Coronary artery (tissue), 2 donors: ENCODE measurements around the gene SLC7A9.

Experiments
- DNase-seq: peaks from one replicate; pipeline ENCODE4 v3.0.0-alpha.2; 2017; ENCODE audit warnings: low spot score
- H3K27ac ChIP-seq, 2 donors: fragments of 200-600 bp; sonication (generic); one replicate each; pipeline ENCODE4 v1.5.1; 2016 to 2019
- H3K4me3 ChIP-seq: fragments of 200-600 bp; sonication (generic); 2 replicates; pipeline ENCODE4 v1.5.1; 2016; ENCODE audit warnings: mild to moderate bottlenecking, moderate library complexity
- CTCF ChIP-seq: fragments of 200-600 bp; sonication (generic); IDR thresholded peaks from one replicate; pipeline ENCODE4 v1.5.1; 2019; ENCODE audit warnings: antibody characterized with exemption

The SLC7A9 gene

GRCh38 chr19:32809754-32810153, 59.8 kb downstream of the SLC7A9 start:
- DNase-seq, result no peak
- Histone ChIP-seq H3K27ac (no peak overlapping the region), H3K4me3 (no peak overlapping the region)
- TF ChIP-seq CTCF, result no peak

GRCh38 chr19:32809254-32809653, 60.3 kb downstream of the SLC7A9 start:
- no peak overlapping the region for H3K4me3 ChIP-seq
- peak; percentile 47 for DNase-seq
- TF ChIP-seq CTCF, result no peak
- no peak overlapping the region for H3K27ac ChIP-seq

GRCh38 chr19:32808236-32808635, 61.3 kb downstream of the SLC7A9 start:
- no peak for TF ChIP-seq CTCF
- DNase-seq, result peak; percentile 52
- H3K4me3 ChIP-seq, result no peak overlapping the region
- no peak overlapping the region for H3K27ac ChIP-seq

GRCh38 chr19:32802840-32803239, 66.7 kb downstream of the SLC7A9 start:
- no peak overlapping the region for H3K4me3 ChIP-seq
- no peak for DNase-seq
- no peak for TF ChIP-seq CTCF
- no peak overlapping the region for H3K27ac ChIP-seq

- Histone ChIP-seq H3K4me3 (no peak overlapping the region), H3K27ac (no peak overlapping the region)
- TF ChIP-seq CTCF, result no peak
- peak; percentile 16 for DNase-seq
Observed at GRCh38 chr19:32800754-32801153, 68.8 kb downstream of the SLC7A9 start.

- no peak for TF ChIP-seq CTCF
- no peak overlapping the region for H3K27ac ChIP-seq
- no peak for DNase-seq
- H3K4me3 ChIP-seq, result no peak overlapping the region
Observed at GRCh38 chr19:32800191-32800590, 69.4 kb downstream of the SLC7A9 start.

GRCh38 chr19:32798201-32798600, 71.4 kb downstream of the SLC7A9 start:
- DNase-seq, result no peak
- no peak overlapping the region for H3K27ac ChIP-seq
- TF ChIP-seq CTCF, result no peak

More at GRCh38 chr19:32798201-32798600, 71.4 kb downstream of the SLC7A9 start:
- H3K4me3 ChIP-seq, result no peak overlapping the region
